Measurements from ENCODE around the gene ATP23.

ATP23 gene

DNA sequence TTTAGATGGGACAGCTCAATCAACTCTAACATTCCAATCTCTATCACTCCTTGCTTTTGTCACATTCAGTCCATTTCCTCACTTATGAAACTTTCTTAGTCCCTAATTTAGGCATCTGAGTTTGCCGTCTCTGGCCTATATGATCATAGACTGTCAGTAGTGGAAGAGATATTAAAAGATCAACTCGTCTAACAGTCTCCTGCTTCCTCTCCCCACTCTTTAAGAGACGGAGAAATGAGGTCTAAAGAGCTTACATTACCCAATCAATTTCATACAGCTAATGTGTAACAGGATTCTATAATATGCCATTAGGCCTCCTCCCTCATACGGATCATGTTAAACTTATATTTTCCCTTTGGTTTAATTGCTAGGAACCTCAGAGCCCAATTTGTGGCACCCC, 6.5 kb upstream of the ATP23 start:
- Mint-ChIP-seq H3K4me1 (peaks cover 18% of the 10 kb centered on the region), H3K27me3 (no peaks in the 10 kb centered on the region), H3K9me3 (no peaks in the 10 kb centered on the region), H3K27ac (ENCODE audit: low read depth) (peak overlapping the region; percentile 99), H3K36me3 (ENCODE audit: insufficient read depth) (peaks cover 8% of the 10 kb centered on the region), H3K4me3 (peak overlapping the region; percentile 86)
- DNase-seq (ENCODE audit: low spot score in 2 of 2) (no peak), ATAC-seq (replicated peaks; ENCODE audit: extremely low read depth, poor library complexity, severe bottlenecking) (no peak)

DNA sequence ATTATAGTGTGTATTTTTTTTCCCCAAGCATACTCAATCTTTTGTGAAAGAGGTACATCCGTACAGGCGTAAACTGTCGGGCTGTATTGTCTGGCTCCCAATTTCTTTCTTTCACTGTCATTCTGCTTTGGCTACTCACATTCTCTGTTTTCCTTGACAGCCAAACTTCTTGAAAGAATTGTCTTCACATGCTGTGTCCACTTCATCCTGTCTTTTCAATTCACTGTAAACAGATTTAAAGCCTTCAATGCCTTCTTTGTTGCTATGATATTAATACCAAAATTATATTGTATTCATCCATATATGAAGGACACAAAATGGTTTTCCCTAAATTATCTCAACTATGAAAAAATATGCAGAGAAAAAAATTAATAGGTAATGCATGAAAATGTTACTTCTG, 6.0 kb upstream of the ATP23 start:
- Mint-ChIP-seq H3K27me3 (no peaks in the 10 kb centered on the region), H3K27ac (ENCODE audit: low read depth) (peak overlapping the region; percentile 99), H3K36me3 (ENCODE audit: insufficient read depth) (peaks cover 8% of the 10 kb centered on the region), H3K9me3 (no peaks in the 10 kb centered on the region), H3K4me3 (peak overlapping the region; percentile 86), H3K4me1 (peaks cover 19% of the 10 kb centered on the region)
- no peak for ATAC-seq (replicated peaks; ENCODE audit: extremely low read depth, poor library complexity, severe bottlenecking)
- DNase-seq (ENCODE audit: low spot score in 2 of 2), result no peak

DNA sequence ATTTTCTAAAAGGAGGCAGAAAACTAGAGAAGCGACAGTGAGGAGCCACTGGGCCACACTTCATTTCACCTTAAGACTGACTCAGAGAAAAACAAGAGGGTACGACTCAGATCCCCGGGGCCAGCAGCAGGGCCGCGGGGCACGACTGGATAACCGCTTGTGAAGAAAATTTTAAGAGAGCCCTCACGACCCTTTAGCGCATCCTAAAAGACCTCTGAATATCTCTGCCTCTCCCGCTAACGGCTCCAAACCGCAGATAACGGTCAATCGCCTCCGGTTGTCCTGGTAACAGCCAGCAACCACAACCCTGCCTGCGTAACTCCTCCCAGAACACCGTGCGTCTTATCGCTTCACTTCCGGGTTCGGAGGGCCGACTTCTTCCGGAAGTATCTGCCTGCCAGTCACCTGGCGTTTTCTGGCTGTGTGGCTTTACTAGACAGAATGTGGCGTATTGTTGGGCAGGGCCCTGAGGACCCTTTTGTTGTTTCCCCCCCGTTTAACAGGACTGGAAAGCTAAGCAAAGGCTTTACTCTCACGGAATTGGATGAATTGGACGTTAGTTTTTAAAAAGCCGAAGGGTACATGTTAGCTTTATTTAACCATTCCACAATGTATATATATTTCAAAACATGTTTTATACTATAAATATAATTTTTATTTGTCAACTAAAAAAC, 5.4 kb upstream of the ATP23 start:
- H3K9me3 Mint-ChIP-seq, result no peaks in the 10 kb centered on the region
- peaks cover 9% of the 10 kb centered on the region for H3K36me3 Mint-ChIP-seq (ENCODE audit: insufficient read depth)
- peak overlapping the region; percentile 86 for H3K4me3 Mint-ChIP-seq
- peaks cover 26% of the 10 kb centered on the region for H3K4me1 Mint-ChIP-seq
- H3K27me3 Mint-ChIP-seq, result no peaks in the 10 kb centered on the region
- peak overlapping the region; percentile 99 for H3K27ac Mint-ChIP-seq (ENCODE audit: low read depth)
- DNase-seq (ENCODE audit: low spot score in 2 of 2) (peak; percentile 75 to 91), ATAC-seq (replicated peaks; ENCODE audit: extremely low read depth, poor library complexity, severe bottlenecking) (peak; percentile 93)

DNA sequence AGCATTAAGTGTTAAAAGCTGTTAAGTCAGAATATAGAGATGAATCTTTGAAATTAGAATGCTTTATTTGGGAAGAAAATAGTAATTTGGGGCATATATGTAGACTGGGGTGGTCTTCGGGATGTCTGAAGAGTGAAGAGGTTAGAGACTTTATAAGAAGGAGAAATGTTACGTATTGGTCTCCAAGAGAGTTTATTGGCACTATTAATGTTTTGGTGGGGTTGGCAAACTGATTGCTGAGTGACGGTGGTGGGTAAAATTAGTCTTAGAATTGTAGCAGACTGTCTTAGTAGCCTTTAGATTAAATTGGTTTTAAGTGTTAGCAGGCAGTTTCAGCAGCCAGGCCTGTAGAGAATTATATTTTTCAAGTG, 4.9 kb upstream of the ATP23 start:
- Mint-ChIP-seq H3K4me3 (peak overlapping the region; percentile 86), H3K27ac (ENCODE audit: low read depth) (peak overlapping the region; percentile 99), H3K9me3 (no peaks in the 10 kb centered on the region), H3K36me3 (ENCODE audit: insufficient read depth) (peaks cover 11% of the 10 kb centered on the region), H3K27me3 (no peaks in the 10 kb centered on the region), H3K4me1 (peaks cover 28% of the 10 kb centered on the region)
- ATAC-seq (replicated peaks; ENCODE audit: extremely low read depth, poor library complexity, severe bottlenecking) (no peak), DNase-seq (ENCODE audit: low spot score in 2 of 2) (no peak)

GRCh38 chr12:57939291-57939690, 2.1 kb upstream of the ATP23 start:
- H3K9me3 Mint-ChIP-seq, result no peaks in the 10 kb centered on the region
- peak overlapping the region; percentile 29 for H3K27ac Mint-ChIP-seq (ENCODE audit: low read depth)
- ATAC-seq (replicated peaks; ENCODE audit: extremely low read depth, poor library complexity, severe bottlenecking), result no peak

DNA sequence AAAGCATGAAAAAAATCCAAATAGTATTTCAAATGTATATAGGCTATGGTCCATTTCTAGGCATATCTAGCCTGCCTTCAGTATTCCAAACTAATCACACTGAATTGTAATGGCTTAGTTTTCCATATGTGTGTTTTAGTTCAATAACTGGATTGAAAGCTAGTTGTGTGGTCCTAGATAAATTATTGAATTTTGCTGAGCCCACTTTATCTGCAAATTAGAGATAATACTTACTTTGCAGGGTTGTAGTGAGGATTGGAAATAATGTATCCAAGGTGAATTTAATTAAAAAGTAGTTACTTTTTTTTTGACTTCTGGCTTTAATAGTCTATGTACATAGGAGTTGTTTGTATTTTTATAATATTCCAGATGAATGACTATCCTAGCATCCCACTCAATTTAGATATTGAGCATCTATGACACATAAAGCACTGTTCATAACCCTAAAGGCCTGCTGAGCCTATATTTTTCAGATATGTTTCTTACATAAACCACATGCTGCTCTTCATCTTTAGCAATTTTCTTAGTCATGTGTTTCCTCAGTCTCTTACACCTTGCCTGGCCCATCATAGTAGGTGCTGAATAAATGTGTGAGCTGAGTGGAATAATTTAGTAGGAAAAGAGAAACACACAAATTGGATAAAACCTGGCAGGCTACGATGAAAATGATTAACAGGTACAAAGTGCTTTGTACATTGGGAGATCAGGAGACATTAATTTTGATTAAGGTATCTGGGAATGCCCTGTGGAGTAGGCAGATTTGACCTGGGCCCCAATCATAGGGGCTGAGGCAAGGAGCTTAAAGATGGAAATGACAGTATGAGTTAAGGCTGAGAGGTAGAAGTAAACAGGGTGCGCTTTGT, 1.1 kb upstream of the ATP23 start:
- no peak for ATAC-seq (replicated peaks; ENCODE audit: extremely low read depth, poor library complexity, severe bottlenecking)
- Mint-ChIP-seq H3K27me3 (no peaks in the 10 kb centered on the region), H3K9me3 (no peaks in the 10 kb centered on the region), H3K4me1 (peaks cover 39% of the 10 kb centered on the region), H3K4me3 (peak overlapping the region; percentile 81), H3K36me3 (ENCODE audit: insufficient read depth) (peaks cover 11% of the 10 kb centered on the region), H3K27ac (ENCODE audit: low read depth) (peak overlapping the region; percentile 94)
- DNase-seq (ENCODE audit: low spot score in 2 of 2), result no peak

More at GRCh38 chr12:57939291-57939690, 2.1 kb upstream of the ATP23 start:
- H3K36me3 Mint-ChIP-seq (ENCODE audit: insufficient read depth), result peaks cover 10% of the 10 kb centered on the region
- H3K4me1 Mint-ChIP-seq, result peaks cover 44% of the 10 kb centered on the region
- H3K27me3 Mint-ChIP-seq, result no peaks in the 10 kb centered on the region
- H3K4me3 Mint-ChIP-seq, result no peak overlapping the region
- no peak for DNase-seq (ENCODE audit: low spot score in 2 of 2)

GRCh38 chr12:57940915-57941164, 527 bp upstream of the ATP23 start:
- H3K27me3 Mint-ChIP-seq, result no peaks in the 10 kb centered on the region
- H3K4me1 Mint-ChIP-seq, result peaks cover 35% of the 10 kb centered on the region
- H3K27ac Mint-ChIP-seq (ENCODE audit: low read depth), result peak overlapping the region; percentile 94
- DNase-seq (ENCODE audit: low spot score in 2 of 2) (no peak), ATAC-seq (replicated peaks; ENCODE audit: extremely low read depth, poor library complexity, severe bottlenecking) (no peak)
- peaks cover 10% of the 10 kb centered on the region for H3K36me3 Mint-ChIP-seq (ENCODE audit: insufficient read depth)
- H3K4me3 Mint-ChIP-seq, result peak overlapping the region; percentile 81
- H3K9me3 Mint-ChIP-seq, result no peaks in the 10 kb centered on the region

DNA sequence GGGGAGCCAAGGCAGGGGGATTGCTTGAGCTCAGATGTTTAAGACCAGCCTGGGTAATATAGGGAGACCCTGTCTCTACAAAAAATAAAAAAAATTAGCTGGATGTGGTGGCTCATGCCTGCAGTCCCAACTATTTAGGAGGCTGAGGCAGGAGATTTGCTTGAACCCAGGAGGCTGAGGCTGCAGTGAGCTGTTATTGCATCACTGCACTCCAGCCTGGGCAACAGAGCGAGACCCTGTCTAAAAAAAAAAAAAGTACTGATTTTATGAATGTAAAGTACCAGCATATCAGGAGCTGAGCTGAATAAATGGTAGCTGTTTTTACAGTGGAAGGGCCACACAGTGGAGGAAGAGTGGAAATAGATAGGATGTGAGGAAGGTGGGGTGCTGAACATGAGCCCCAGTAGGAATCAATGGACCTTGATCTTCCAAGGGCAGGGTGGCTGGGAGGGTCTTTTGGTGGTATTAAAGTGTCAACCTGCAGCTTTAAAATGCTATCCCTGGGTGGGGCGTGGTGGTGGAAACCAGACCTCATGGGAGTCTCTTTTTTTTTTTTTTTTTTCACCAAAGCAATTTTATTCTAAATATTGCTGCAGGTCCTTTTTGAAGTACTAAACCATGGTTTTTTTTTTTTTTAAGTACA, 2.2 kb downstream of the ATP23 start:
- no peak for ATAC-seq (replicated peaks; ENCODE audit: extremely low read depth, poor library complexity, severe bottlenecking)
- H3K36me3 Mint-ChIP-seq (ENCODE audit: insufficient read depth), result peaks cover 6% of the 10 kb centered on the region
- no peaks in the 10 kb centered on the region for H3K9me3 Mint-ChIP-seq
- H3K4me3 Mint-ChIP-seq, result no peak overlapping the region
- H3K27me3 Mint-ChIP-seq, result no peaks in the 10 kb centered on the region
- peaks cover 26% of the 10 kb centered on the region for H3K4me1 Mint-ChIP-seq
- no peak overlapping the region for H3K27ac Mint-ChIP-seq (ENCODE audit: low read depth)
- DNase-seq (ENCODE audit: low spot score in 2 of 2), result no peak

DNA sequence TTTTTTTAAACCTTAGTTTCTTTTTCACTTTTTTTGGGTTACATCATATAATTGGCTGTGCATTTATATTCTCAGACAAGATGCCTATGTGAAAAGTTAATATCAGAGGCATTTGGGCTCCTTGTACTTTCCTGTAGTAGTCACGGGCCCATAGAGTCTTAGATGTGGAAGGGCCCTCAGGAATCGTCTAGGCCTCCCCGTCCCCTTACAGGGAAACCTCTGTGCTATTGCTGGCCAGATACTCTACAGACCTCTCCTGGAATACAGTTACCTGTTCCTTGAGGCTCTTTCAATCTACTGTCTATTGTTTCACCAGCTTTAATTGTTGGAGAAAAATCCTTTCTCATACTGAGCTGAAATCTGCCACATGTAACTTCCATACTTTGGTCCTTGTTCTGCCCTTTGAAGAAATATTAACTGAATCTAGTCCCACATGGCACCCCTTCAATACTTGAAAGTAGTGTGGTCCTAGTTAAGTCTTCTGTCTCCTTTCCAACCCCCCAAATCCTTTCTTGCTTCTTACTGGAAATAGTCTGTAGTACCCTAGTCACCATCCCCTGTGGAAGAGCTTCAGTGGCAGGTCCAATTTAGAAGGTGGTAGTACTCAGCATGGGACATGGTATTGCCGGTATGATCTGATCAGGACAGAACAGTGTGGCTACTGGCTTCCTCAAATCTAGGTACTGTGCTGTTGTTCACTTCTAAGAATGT, 3.1 kb downstream of the ATP23 start:
- DNase-seq (ENCODE audit: low spot score in 2 of 2) (no peak), ATAC-seq (replicated peaks; ENCODE audit: extremely low read depth, poor library complexity, severe bottlenecking) (no peak)
- Mint-ChIP-seq H3K27me3 (no peaks in the 10 kb centered on the region), H3K9me3 (no peaks in the 10 kb centered on the region), H3K27ac (ENCODE audit: low read depth) (no peak overlapping the region), H3K4me3 (no peak overlapping the region), H3K36me3 (ENCODE audit: insufficient read depth) (peaks cover 6% of the 10 kb centered on the region), H3K4me1 (peaks cover 26% of the 10 kb centered on the region)

GRCh38 chr12:57952766-57953165, 11.4 kb downstream of the ATP23 start:
- H3K4me3 Mint-ChIP-seq, result no peak overlapping the region
- no peak for DNase-seq (ENCODE audit: low spot score in 2 of 2)
- no peak for ATAC-seq (replicated peaks; ENCODE audit: extremely low read depth, poor library complexity, severe bottlenecking)
- no peaks in the 10 kb centered on the region for H3K4me1 Mint-ChIP-seq
- H3K27me3 Mint-ChIP-seq, result no peaks in the 10 kb centered on the region
- peaks cover 26% of the 10 kb centered on the region for H3K36me3 Mint-ChIP-seq (ENCODE audit: insufficient read depth)
- H3K27ac Mint-ChIP-seq (ENCODE audit: low read depth), result no peak overlapping the region
- no peaks in the 10 kb centered on the region for H3K9me3 Mint-ChIP-seq

DNA sequence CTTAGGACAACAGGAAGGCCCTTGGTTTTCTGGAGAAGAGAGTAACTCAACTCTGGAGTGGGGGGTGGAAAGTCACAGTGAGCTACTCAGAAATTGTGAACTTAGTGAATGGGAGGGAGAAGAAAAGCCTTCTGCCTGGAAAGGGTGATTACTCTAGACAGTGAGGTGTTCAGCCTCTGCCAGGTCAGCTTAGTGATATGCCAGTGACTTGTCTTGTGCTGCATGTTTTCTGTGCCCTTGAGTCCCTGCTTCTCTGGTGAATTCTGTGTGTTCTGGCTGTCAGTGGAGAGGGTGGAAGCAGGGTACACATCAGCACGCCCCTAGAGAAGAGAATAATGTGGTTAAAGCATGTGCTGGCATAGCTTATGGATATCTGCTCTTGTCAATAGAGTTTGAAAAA, 13.4 kb downstream of the ATP23 start:
- H3K27me3 Mint-ChIP-seq, result no peaks in the 10 kb centered on the region
- no peak for ATAC-seq (replicated peaks; ENCODE audit: extremely low read depth, poor library complexity, severe bottlenecking)
- H3K9me3 Mint-ChIP-seq, result no peaks in the 10 kb centered on the region
- H3K4me3 Mint-ChIP-seq, result no peak overlapping the region
- no peaks in the 10 kb centered on the region for H3K4me1 Mint-ChIP-seq
- DNase-seq (ENCODE audit: low spot score in 2 of 2), result no peak
- H3K27ac Mint-ChIP-seq (ENCODE audit: low read depth), result peak overlapping the region; percentile 50
- H3K36me3 Mint-ChIP-seq (ENCODE audit: insufficient read depth), result peaks cover 28% of the 10 kb centered on the region

GRCh38 chr12:57958061-57958657, 16.8 kb downstream of the ATP23 start:
- no peak for ATAC-seq (replicated peaks; ENCODE audit: extremely low read depth, poor library complexity, severe bottlenecking)
- Mint-ChIP-seq H3K27ac (ENCODE audit: low read depth) (no peak overlapping the region), H3K9me3 (peaks cover 15% of the 10 kb centered on the region), H3K36me3 (ENCODE audit: insufficient read depth) (peaks cover 21% of the 10 kb centered on the region), H3K4me3 (no peak overlapping the region), H3K27me3 (no peaks in the 10 kb centered on the region), H3K4me1 (no peaks in the 10 kb centered on the region)
- no peak for DNase-seq (ENCODE audit: low spot score in 2 of 2)
